SK-N-SH (cell line): ENCODE measurements around the gene BTRC. TPM values are rescaled to one million over a fixed set of nuclear protein-coding genes. Genes with fewer than 3 reads are reported as not detected.

Experiments
- CTCF ChIA-PET: fragments of 300-600, 350-600 bp; formaldehyde crosslinking; extraction: SDS; loops from one replicate; lab custom pipeline; 2021; lab: Yijun Ruan, JAX
- POLR2A ChIA-PET: fragments of 350-600 bp; sonication (Branson Sonifier 250); formaldehyde crosslinking; extraction: SDS; loops from one replicate; lab custom pipeline; 2020; ENCODE audit warnings: antibody characterized with exemption, inconsistent platforms; lab: Yijun Ruan, JAX
- DNase-seq: peaks from one replicate; pipeline ENCODE4 v3.0.0; 2012
- H2AFZ ChIP-seq: fragments of 200-600 bp; sonication (generic); 2 replicates; pipeline ENCODE4 v1.8.1; 2016; ENCODE audit warnings: antibody characterized with exemption, mild to moderate bottlenecking, low read depth
- H3F3A ChIP-seq: fragments of 200-600 bp; sonication (generic); replicated peaks from 2 replicates; pipeline ENCODE3; 2016; ENCODE audit warnings: antibody characterized with exemption, mild to moderate bottlenecking; ENCODE audit not compliant: insufficient read depth
- H3K27ac ChIP-seq, 2 experiments: fragments of 200-500 bp in 1 of 2; fragments of 200-600 bp in 1 of 2; sonication (Bioruptor generic) in 1 of 2; sonication (generic), shearing (Covaris generic) in 1 of 2; 2 replicates each; pipeline versions ENCODE4 v1.5.1 to v1.6.1; 2014 to 2016; ENCODE audit warnings: low read depth in 2 of 2, inconsistent platforms in 1 of 2, low read length in 1 of 2, mild to moderate bottlenecking in 1 of 2, mixed read lengths in 1 of 2
- H3K27me3 ChIP-seq: fragments of 200-600 bp; sonication (generic), shearing (Covaris generic); 2 replicates; pipeline ENCODE4 v1.6.1; 2016; ENCODE audit warnings: mixed run types; ENCODE audit not compliant: insufficient read depth
- H3K36me3 ChIP-seq, 2 experiments: fragments of 200-500 bp in 1 of 2; fragments of 200-600 bp in 1 of 2; sonication (Bioruptor generic) in 1 of 2; sonication (generic) in 1 of 2; replicated peaks in 1 of 2; 2 replicates each; pipeline versions ENCODE3 to v1.5.1; 2014 to 2016; ENCODE audit warnings: low read length in 1 of 2, mild to moderate bottlenecking in 1 of 2; ENCODE audit not compliant: insufficient read depth in 2 of 2, control insufficient read depth in 1 of 2
- H3K4me1 ChIP-seq, 2 experiments: fragments of 200-500 bp in 1 of 2; fragments of 200-600 bp in 1 of 2; sonication (Bioruptor generic) in 1 of 2; sonication (generic), shearing (Covaris generic) in 1 of 2; 2 replicates each; pipeline versions ENCODE4 v1.5.1 to v1.6.1; 2014 to 2016; ENCODE audit warnings: low read depth in 1 of 2, low read length in 1 of 2, mixed run types in 1 of 2; ENCODE audit not compliant: insufficient read depth in 2 of 2, control insufficient read depth in 1 of 2
- H3K4me2 ChIP-seq: fragments of 200-600 bp; sonication (generic), shearing (Covaris generic); 2 replicates; pipeline ENCODE4 v1.6.1; 2017; ENCODE audit warnings: mixed run types
- H3K4me3 ChIP-seq, 2 experiments: fragments of 200-500 bp in 1 of 2; fragments of 200-600 bp in 1 of 2; sonication (Bioruptor generic) in 1 of 2; sonication (generic), shearing (Covaris generic) in 1 of 2; 2 replicates each; pipeline versions ENCODE4 v1.5.1 to v1.8.1; 2014 to 2016; ENCODE audit warnings: low read depth in 2 of 2, inconsistent platforms in 1 of 2, low read length in 1 of 2, mild to moderate bottlenecking in 1 of 2, mixed read lengths in 1 of 2, moderate library complexity in 1 of 2
- H3K79me2 ChIP-seq: fragments of 200-600 bp; sonication (generic); 2 replicates; pipeline ENCODE4 v1.8.1; 2017; ENCODE audit warnings: mild to moderate bottlenecking; ENCODE audit not compliant: insufficient read depth
- H3K9ac ChIP-seq: fragments of 200-600 bp; sonication (generic); 2 replicates; pipeline ENCODE4 v1.6.1; 2017; ENCODE audit warnings: mixed run types
- H3K9me2 ChIP-seq: fragments of 200-600 bp; sonication (generic); 2 replicates; pipeline ENCODE4 v1.6.1; 2017; ENCODE audit warnings: mixed run types
- H3K9me3 ChIP-seq: fragments of 200-600 bp; sonication (generic); 2 replicates; pipeline ENCODE4 v1.6.1; 2017; ENCODE audit warnings: mixed run types, mild to moderate bottlenecking, moderate library complexity
- H4K20me1 ChIP-seq: fragments of 200-600 bp; sonication (generic); 2 replicates; pipeline ENCODE4 v1.6.1; 2017; ENCODE audit warnings: mild to moderate bottlenecking, mixed run types; ENCODE audit not compliant: insufficient read depth
- ELF1 ChIP-seq: IDR thresholded peaks from 2 replicates; pipeline ENCODE4 v1.4.0; 2012
- EP300 ChIP-seq, 2 experiments: IDR thresholded peaks; 2 replicates each; pipeline versions ENCODE4 v1.4.0 to v1.6.1; 2012; ENCODE audit warnings: borderline replicate concordance in 1 of 2, low read depth in 1 of 2, low read length in 1 of 2
- EZH2phosphoT487 ChIP-seq: fragments of 200-600 bp; sonication (generic); IDR thresholded peaks from 2 replicates; pipeline ENCODE4 v1.6.1; 2017; ENCODE audit warnings: low read depth, mixed run types, mild to moderate bottlenecking, antibody characterized with exemption, moderate library complexity, borderline replicate concordance
- JUND ChIP-seq: IDR thresholded peaks from 2 replicates; pipeline ENCODE4 v1.4.0; 2012
- MAX ChIP-seq: IDR thresholded peaks from 2 replicates; pipeline ENCODE4 v1.4.0; 2012; ENCODE audit warnings: low read depth
- MEF2A ChIP-seq: IDR thresholded peaks from 2 replicates; pipeline ENCODE4 v1.4.0; 2012; ENCODE audit warnings: low read depth, borderline replicate concordance
- MXI1 ChIP-seq: IDR thresholded peaks from 2 replicates; pipeline ENCODE4 v1.6.1; 2012; ENCODE audit warnings: mild to moderate bottlenecking, low read depth, low read length, improper control_type of control experiment
- NFIC ChIP-seq: IDR thresholded peaks from 2 replicates; pipeline ENCODE4 v1.4.0; 2012; ENCODE audit warnings: borderline replicate concordance
- NRF1 ChIP-seq: IDR thresholded peaks from 2 replicates; pipeline ENCODE4 v1.6.1; 2012; ENCODE audit warnings: low read depth, mild to moderate bottlenecking, low read length
- POLR2AphosphoS5 ChIP-seq: IDR thresholded peaks from 2 replicates; pipeline ENCODE4 v1.6.1; 2012; ENCODE audit warnings: low read depth, low read length
- RAD21 ChIP-seq: IDR thresholded peaks from 2 replicates; pipeline ENCODE4 v1.6.1; 2012; ENCODE audit warnings: mild to moderate bottlenecking, low read length
- RXRA ChIP-seq: IDR thresholded peaks from 2 replicates; pipeline ENCODE4 v1.4.0; 2012; ENCODE audit warnings: low read depth, mild to moderate bottlenecking, borderline replicate concordance
- SIN3A ChIP-seq: IDR thresholded peaks from 2 replicates; pipeline ENCODE4 v1.6.1; 2012; ENCODE audit warnings: low read depth, mild to moderate bottlenecking, low read length, moderate library complexity, borderline replicate concordance
- SMC3 ChIP-seq: IDR thresholded peaks from 2 replicates; pipeline ENCODE4 v1.6.1; 2012; ENCODE audit warnings: low read depth, low read length, improper control_type of control experiment
- TAF1 ChIP-seq: IDR thresholded peaks from 2 replicates; pipeline ENCODE4 v1.6.1; 2012; ENCODE audit warnings: low read depth, mild to moderate bottlenecking, low read length, moderate library complexity, borderline replicate concordance
- TCF12 ChIP-seq: IDR thresholded peaks from 2 replicates; pipeline ENCODE4 v1.4.0; 2012
- TEAD4 ChIP-seq: IDR thresholded peaks from 2 replicates; pipeline ENCODE4 v1.4.0; 2012; ENCODE audit warnings: mild to moderate bottlenecking, borderline replicate concordance; ENCODE audit not compliant: insufficient read depth
- USF1 ChIP-seq: IDR thresholded peaks from 2 replicates; pipeline ENCODE4 v1.4.0; 2012; ENCODE audit warnings: low read depth, borderline replicate concordance
- USF2 ChIP-seq: fragments of 150-350 bp; IDR thresholded peaks from 2 replicates; pipeline ENCODE4 v1.6.1; 2017; ENCODE audit warnings: antibody characterized with exemption, low read length, low read depth, borderline replicate concordance
- YY1 ChIP-seq: IDR thresholded peaks from 2 replicates; pipeline ENCODE4 v1.4.0; 2012; ENCODE audit warnings: low read depth, mild to moderate bottlenecking
- ZBTB33 ChIP-seq: IDR thresholded peaks from 2 replicates; pipeline ENCODE4 v1.4.0; 2012; ENCODE audit warnings: low read depth, borderline replicate concordance
- WGBS: methylation state at CpG from one replicate; pipeline ENCODE4 v1.1.6; 2017; ENCODE audit warnings: low lambda C conversion rate; 5-methylcytosine and 5-hydroxymethylcytosine counted together
- polyA plus RNA-seq, 3 experiments: library from polyadenylated mRNA; depleted of rRNA; stranded (reverse); fragments of >200 nt; gene quantifications; 2 replicates each; pipeline ENCODE4 v1.2.3, GENCODE V29; 2012

Gene BTRC
- polyA plus RNA-seq, 1 of the 3 experiments (the other 2 are of a cell fraction): 6.5 TPM

GRCh38 chr10:101446947-101447346, 93.0 kb downstream of the BTRC start (continued):
- no peak for TF ChIP-seq EZH2phosphoT487
- TF ChIP-seq USF1: no peak
- TF ChIP-seq YY1: no peak
- TF ChIP-seq JUND: no peak

- Histone ChIP-seq H4K20me1 (peaks cover 18% of the 10 kb centered on the region; the same call in 1 of the 2 replicates), H3K36me3 (no peaks in the 10 kb centered on the region), H3K9ac (no peak overlapping the region), H3F3A (peaks cover 6% of the 10 kb centered on the region), H3K9me2 (no peaks in the 10 kb centered on the region), H3K27ac (no peak overlapping the region), H3K4me1 (peaks cover 0 to 31% of the 10 kb centered on the region in 2 experiments; a peak in 2 of 4 replicates), H3K9me3 (no peaks in the 10 kb centered on the region), H3K4me2 (no peak overlapping the region), H3K79me2 (no peaks in the 10 kb centered on the region), H3K27me3 (no peaks in the 10 kb centered on the region), H3K4me3 (no peak overlapping the region), H2AFZ (no peak overlapping the region)
- 97% methylated on average over 2 of the region's 2 CpGs for WGBS
- TF ChIP-seq JUND (no peak), POLR2AphosphoS5 (no peak), RXRA (no peak), MAX (no peak), EZH2phosphoT487 (no peak), MEF2A (no peak), NRF1 (no peak), NFIC (no peak), USF2 (no peak), MXI1 (no peak), ELF1 (no peak), TAF1 (no peak), SMC3 (no peak), YY1 (no peak), ZBTB33 (no peak), TCF12 (no peak), TEAD4 (no peak), RAD21 (no peak), SIN3A (no peak), EP300 (IDR thresholded peaks at IDR 0.05; ENCODE audit: borderline replicate concordance in 1 of 2, low read depth in 1 of 2, low read length in 1 of 2) (no peak)
- ChIA-PET CTCF (interaction anchor here (1.0 to 10.7 kb wide), 9 partner anchors 8 to 234 kb away, joined by 3 to 243 read pairs (median 7); no protein-coding TSS in a partner anchor), POLR2A (no interaction called here)
- no peak for DNase-seq
Measured at GRCh38 chr10:101447477-101447876, 93.5 kb downstream of the BTRC start.
